ENCODE measurements around the gene NACC2.

NACC2 gene

GRCh38 chr9:136007934-136008692 lies 87.0 kb downstream of the NACC2 start:
- DNase-seq = no peak

GRCh38 chr9:136007276-136007933 lies 87.7 kb downstream of the NACC2 start:
- no peak for DNase-seq

GRCh38 chr9:136006169-136006568 lies 88.9 kb downstream of the NACC2 start:
- no peak for DNase-seq

- no peak for DNase-seq
These were observed 90.4 kb downstream of the NACC2 start for GRCh38 chr9:136004712-136005111.

- no peak for DNase-seq
These were observed 90.9 kb downstream of the NACC2 start for GRCh38 chr9:136004219-136004618.

- DNase-seq = no peak
These were observed 91.5 kb downstream of the NACC2 start for GRCh38 chr9:136003411-136004218.

- no peak for DNase-seq
These were observed 92.2 kb downstream of the NACC2 start for GRCh38 chr9:136002881-136003280.

- no peak for DNase-seq
These were observed 92.9 kb downstream of the NACC2 start for GRCh38 chr9:136002215-136002614.

- no peak for DNase-seq
These were observed 93.9 kb downstream of the NACC2 start for GRCh38 chr9:136001231-136001630.

GRCh38 chr9:135998410-135999071 lies 96.5 kb downstream of the NACC2 start:
- DNase-seq = no peak

GRCh38 chr9:135998016-135998380 lies 97.1 kb downstream of the NACC2 start:
- DNase-seq = no peak

- no peak for DNase-seq
These were observed 97.7 kb downstream of the NACC2 start for GRCh38 chr9:135997090-135998015.

GRCh38 chr9:135995816-135996215 lies 99.3 kb downstream of the NACC2 start:
- DNase-seq = no peak

- no peak for DNase-seq
These were observed 100.4 kb downstream of the NACC2 start for GRCh38 chr9:135994501-135995192.

- no peak for DNase-seq
These were observed 101.2 kb downstream of the NACC2 start for GRCh38 chr9:135993765-135994500.

- no peak for DNase-seq
These were observed 101.7 kb downstream of the NACC2 start for GRCh38 chr9:135993409-135993742.

GRCh38 chr9:135992486-135993408 lies 102.3 kb downstream of the NACC2 start:
- no peak for DNase-seq

GRCh38 chr9:135991771-135992170 lies 103.3 kb downstream of the NACC2 start:
- DNase-seq = no peak

Data from KG1 (cell line).